ENCODE data around the gene BST1.

DNA sequence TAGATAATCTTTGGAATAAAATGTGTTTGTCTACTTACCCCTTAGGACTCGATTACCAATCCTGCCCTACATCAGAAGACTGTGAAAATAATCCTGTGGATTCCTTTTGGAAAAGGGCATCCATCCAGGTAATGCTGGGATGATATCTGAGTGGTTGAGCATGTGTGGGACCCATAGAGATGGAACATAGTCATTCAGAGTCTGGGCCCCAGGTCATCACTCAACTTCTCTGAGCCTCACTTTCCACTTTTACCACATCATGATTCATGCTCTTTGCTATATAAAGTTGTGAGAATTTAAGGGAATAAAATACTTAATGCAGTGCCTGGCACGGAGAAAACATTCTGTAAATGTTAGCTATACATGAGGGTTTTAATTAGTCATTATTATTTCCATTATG, 8.9 kb downstream of the BST1 start:
- TF ChIP-seq, protein P1, sequence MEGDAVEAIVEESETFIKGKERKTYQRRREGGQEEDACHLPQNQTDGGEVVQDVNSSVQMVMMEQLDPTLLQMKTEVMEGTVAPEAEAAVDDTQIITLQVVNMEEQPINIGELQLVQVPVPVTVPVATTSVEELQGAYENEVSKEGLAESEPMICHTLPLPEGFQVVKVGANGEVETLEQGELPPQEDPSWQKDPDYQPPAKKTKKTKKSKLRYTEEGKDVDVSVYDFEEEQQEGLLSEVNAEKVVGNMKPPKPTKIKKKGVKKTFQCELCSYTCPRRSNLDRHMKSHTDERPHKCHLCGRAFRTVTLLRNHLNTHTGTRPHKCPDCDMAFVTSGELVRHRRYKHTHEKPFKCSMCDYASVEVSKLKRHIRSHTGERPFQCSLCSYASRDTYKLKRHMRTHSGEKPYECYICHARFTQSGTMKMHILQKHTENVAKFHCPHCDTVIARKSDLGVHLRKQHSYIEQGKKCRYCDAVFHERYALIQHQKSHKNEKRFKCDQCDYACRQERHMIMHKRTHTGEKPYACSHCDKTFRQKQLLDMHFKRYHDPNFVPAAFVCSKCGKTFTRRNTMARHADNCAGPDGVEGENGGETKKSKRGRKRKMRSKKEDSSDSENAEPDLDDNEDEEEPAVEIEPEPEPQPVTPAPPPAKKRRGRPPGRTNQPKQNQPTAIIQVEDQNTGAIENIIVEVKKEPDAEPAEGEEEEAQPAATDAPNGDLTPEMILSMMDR (IDR thresholded peaks at IDR 0.05), result no peak
- TF ChIP-seq POLR2A (IDR thresholded peaks at IDR 0.05), result no peak

Measured in testis (tissue), 2 donors.